Superior temporal gyrus (tissue), 1 donor: ENCODE data around the gene CRACR2B.

Experiments
- DNase-seq: peaks from one replicate; pipeline ENCODE4 v3.0.0-alpha.2; 2016; ENCODE audit errors: extremely low spot score

CRACR2B gene

DNA sequence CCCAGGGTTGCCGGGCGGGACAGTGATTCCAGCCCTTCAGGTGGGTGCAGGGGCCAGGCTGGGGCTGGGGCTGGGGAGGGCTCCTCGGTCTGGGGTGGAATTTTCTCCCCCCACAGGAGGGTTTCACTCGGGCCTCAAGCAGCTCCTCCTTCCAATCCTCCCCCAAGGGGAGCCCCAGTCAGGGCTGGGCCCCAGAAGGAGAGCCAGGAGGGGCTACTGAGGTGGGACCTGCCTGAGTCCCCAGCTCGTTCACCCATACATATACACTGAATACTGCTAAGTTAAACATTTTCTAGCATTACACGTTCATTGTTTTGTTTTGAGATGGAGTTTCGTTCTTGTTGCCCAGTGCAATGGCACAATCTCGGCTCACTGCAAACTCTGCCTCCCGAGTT lies 1.5 kb upstream of the CRACR2B start:
- DNase-seq: no peak

GRCh38 chr11:826836-827145 lies 928 bp upstream of the CRACR2B start:
- no peak for DNase-seq

- no peak for DNase-seq
Measured at GRCh38 chr11:827146-827896, 398 bp upstream of the CRACR2B start.

DNA sequence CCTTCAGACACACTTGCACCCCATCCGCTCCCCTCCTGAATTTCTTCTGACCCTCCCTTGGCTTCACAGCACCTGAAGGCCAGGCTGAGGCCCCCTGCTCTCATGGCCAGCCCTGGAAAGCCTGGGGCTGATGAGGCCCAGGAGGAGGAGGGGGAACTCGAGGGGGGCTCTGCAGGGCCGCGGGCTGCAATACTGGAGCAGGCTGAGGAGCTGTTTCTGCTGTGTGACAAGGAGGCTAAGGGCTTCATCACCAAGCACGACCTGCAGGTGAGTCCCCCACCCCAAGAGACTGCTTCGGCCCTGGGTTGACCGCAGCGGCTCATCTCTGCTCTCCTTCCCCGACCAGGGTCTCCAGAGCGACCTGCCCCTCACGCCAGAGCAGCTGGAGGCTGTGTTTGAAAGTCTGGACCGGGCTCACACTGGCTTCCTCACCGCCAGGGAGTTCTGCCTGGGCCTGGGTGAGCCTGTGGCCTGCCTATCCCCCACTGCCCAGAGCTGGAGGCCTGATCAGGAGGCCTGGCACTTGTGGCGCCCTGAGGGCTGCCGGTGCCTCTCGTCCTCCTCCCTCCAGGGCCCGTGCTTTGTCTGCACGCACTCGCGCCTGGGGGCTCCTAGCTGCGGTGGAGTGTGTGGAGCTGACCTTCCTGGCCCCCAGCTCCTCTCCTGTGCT lies 922 bp downstream of the CRACR2B start:
- DNase-seq: no peak

DNA sequence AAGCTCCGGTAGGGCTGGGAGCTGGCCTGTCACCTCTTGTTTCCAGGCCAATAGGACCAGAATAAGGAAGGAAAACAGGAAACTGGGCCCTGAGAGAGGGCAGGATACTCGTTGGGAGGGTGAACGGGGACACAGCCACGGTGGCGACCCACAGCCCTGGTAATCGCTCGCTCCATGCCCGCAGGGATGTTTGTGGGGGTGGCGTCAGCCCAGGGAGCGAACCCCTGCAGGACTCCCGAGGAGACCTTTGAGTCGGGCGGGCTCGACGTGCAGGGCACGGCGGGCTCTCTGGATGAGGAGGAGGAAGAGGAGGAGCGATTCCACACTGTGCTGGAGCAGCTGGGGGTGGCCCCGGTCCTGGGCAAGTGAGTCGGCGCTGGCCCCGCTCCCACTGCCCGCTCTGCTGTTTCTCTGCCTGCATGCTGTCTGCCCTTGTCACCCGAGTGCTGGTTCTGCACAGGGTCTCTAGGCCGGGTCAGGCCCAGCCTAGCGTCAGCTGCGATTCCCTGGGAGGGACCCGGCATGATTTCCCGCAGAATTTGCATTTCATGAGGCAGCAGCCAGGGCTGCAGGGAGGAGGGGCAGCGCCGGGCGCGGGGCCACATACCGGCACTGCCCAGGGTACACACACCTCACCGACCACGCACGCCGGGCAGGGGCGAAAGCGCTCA lies 1.6 kb downstream of the CRACR2B start:
- DNase-seq: no peak

DNA sequence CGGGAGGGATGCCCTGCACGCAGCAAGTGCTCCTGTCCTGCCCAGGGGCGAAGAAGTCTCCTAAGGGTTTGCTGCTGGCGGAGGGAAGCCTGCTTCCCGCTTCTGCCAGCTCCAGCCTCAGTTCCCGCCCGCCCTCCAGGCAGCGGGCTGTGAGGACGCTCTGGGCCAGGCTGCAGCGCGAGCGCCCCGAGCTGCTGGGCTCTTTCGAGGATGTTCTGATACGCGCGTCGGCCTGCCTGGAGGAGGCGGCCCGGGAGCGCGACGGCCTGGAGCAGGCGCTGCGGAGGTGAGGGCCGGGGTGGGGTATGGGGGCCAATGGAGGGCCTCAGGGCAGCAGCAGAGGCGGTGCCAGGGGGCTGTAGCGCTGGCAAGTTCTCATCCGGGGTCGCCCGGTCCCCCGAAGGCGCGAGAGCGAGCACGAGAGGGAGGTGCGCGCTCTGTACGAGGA lies 2.2 kb downstream of the CRACR2B start:
- no peak for DNase-seq

- DNase-seq: no peak
Measured at GRCh38 chr11:830295-831117, 2.8 kb downstream of the CRACR2B start.

GRCh38 chr11:831118-831864 lies 3.6 kb downstream of the CRACR2B start:
- no peak for DNase-seq

DNA sequence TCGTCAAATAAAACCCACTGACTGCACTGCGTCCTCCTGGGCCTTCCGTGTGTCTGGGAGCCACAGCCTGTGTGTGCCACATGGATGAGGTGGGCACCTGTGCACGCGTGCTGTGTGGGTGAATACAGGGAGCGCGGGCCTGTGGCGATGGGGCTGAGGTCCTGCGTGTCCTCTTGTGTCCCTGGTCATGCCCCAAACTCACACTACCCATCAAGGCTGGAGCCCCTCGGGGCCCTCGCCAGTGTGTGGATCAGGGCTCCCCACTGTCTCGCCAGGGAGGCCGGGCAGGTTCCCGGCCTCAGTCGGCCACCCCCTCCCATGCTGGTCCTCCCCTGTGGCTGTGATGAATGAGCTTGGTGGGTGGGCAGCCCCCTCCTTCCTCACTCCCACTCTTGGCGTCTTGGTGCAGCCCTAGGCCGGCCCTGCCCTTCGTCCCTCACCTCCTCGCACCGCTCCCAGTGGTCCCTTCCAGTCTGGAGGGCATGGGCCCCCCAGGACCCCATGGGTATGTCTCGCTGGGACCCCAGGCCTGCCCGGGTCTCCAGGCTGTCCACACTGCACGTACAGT lies 4.3 kb downstream of the CRACR2B start:
- DNase-seq: no peak

- DNase-seq: no peak
Measured at GRCh38 chr11:832529-833113, 4.9 kb downstream of the CRACR2B start, which contains the start of gene CD151. TSS of gene CD151 (plus strand) at chr11:832952. CDS start at chr11:836070, 3,118 bp downstream.

GRCh38 chr11:833114-833791 lies 5.5 kb downstream of the CRACR2B start:
- no peak for DNase-seq

DNA sequence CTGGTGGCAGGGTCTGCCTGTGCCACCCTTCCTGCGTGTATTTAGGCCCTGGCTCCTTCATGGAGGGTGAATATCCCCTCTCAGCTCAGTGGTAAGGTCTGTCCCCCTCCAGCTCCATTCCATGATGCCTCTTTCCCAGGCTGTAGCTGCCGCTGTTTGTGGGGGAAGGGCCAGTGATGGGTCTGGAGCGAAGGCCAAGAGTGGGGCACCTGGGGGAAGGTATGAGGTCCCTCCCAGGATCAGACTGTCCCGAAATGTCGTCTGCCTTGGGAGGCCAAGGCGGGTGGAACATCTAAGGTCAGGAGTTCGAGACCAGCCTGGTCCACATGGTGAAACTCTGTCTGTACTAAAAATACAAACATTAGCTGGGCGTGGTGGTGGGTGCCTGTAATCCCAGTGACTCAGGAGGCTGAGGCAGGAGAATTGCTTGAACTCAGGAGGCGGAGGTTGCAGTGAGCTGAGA lies 6.2 kb downstream of the CRACR2B start:
- no peak for DNase-seq

DNA sequence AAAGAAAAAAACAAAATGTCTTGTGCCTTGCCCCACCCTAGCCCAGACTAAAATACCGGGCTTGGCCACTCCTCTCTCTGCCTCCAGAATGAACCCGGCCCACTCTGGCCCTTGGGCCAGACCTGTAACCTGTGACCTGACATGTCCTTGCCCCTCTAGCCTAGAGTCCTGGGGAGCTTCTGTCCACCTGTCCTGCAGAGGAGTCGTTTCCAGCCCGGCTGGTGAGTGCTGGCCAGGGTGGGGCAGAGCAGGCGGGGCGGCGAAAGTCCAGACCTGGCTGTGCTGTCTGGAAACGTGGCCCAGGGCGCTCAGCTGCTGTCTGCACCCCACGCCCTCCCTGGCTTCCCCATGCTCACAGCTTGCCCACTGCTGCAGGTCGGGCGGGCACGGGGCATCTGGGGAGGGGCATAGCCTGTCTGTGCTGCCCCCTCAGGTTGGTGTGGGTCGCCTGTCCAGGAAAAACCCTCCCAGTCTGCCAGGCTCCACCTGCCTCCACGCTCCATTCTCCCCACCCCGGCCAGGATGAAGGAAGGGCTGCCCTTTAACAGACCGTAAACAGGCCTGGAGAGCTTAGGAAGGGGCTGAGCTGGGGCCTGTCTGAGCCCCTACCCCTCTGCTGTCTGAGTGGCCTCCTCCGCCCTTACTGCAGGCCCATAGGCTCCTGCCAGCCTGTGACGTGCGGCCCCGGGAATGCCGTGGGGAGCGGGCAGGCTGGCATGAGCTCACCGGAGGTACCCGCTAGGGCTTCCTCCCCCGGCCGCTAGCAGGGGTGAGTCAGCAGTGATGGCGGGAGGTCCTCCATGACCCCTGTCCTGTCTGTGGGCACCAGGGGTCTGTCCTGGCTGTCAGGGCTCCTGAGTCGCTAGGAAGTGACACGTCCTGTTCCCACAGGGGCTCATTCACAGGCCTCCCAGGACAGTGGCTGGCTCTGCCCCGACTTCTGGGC lies 6.9 kb downstream of the CRACR2B start:
- no peak for DNase-seq

DNA sequence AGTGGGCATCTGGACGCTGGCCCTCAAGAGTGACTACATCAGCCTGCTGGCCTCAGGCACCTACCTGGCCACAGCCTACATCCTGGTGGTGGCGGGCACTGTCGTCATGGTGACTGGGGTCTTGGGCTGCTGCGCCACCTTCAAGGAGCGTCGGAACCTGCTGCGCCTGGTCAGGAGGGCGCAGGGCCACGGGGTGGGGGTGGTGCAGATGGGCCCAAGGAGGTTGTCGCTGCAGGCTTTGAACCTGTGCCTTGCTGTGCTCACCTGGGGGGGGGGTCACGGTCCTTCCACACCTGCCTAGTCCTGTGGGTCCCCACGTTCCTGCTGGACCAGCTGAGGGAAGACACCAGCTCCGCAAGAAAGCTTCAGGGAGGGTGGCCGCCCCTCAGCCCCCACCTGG lies 8.6 kb downstream of the CRACR2B start:
- DNase-seq: no peak

GRCh38 chr11:836700-837099 lies 9.0 kb downstream of the CRACR2B start:
- no peak for DNase-seq

- DNase-seq: no peak
Measured at GRCh38 chr11:837189-837989, 9.7 kb downstream of the CRACR2B start.

GRCh38 chr11:837990-838307 lies 10.2 kb downstream of the CRACR2B start:
- DNase-seq: no peak
